Nephron progenitor cell (in vitro differentiated cells): ENCODE measurements around the gene ELF3.

Experiments
- DNase-seq: peaks from one replicate; pipeline ENCODE4 v3.0.0; 2021
- H3K27ac Mint-ChIP-seq: 2 replicates; pipeline ENCODE4 v1.8.0; 2021; ENCODE audit warnings: mild to moderate bottlenecking, moderate library complexity, mixed read lengths
- H3K27me3 Mint-ChIP-seq: 2 replicates; pipeline ENCODE4 v1.8.0; 2021; ENCODE audit warnings: mild to moderate bottlenecking, low read depth, mixed read lengths; ENCODE audit not compliant: poor library complexity
- H3K36me3 Mint-ChIP-seq: 2 replicates; pipeline ENCODE4 v1.8.0; 2021; ENCODE audit warnings: low read depth, mixed read lengths
- H3K4me1 Mint-ChIP-seq: 2 replicates; pipeline ENCODE4 v1.8.0; 2021; ENCODE audit warnings: mixed read lengths
- H3K4me3 Mint-ChIP-seq: 2 replicates; pipeline ENCODE4 v1.8.0; 2021; ENCODE audit warnings: mild to moderate bottlenecking, moderate library complexity, mixed read lengths
- H3K9me3 Mint-ChIP-seq: 2 replicates; pipeline ENCODE4 v1.8.0; 2021; ENCODE audit warnings: mild to moderate bottlenecking, moderate library complexity, mixed read lengths
- CTCF ChIP-seq: fragments of 200-600 bp; sonication (generic); IDR thresholded peaks from 2 replicates; pipeline ENCODE4 v1.5.0; 2021; ENCODE audit warnings: antibody characterized with exemption

Gene ELF3

GRCh38 chr1:202029727-202030126 is 19.3 kb downstream of the ELF3 start:
- peak overlapping the region; percentile 20 for H3K27ac Mint-ChIP-seq
- H3K36me3 Mint-ChIP-seq: no peaks in the 10 kb centered on the region
- no peak overlapping the region for H3K4me3 Mint-ChIP-seq
- peaks cover 15% of the 10 kb centered on the region for H3K4me1 Mint-ChIP-seq
- TF ChIP-seq CTCF: no peak
- peaks cover 15% of the 10 kb centered on the region for H3K27me3 Mint-ChIP-seq
- DNase-seq: no peak
- H3K9me3 Mint-ChIP-seq: peaks cover 4% of the 10 kb centered on the region

- H3K27me3 Mint-ChIP-seq: peaks cover 11% of the 10 kb centered on the region
- H3K36me3 Mint-ChIP-seq: no peaks in the 10 kb centered on the region
- no peak overlapping the region for H3K4me3 Mint-ChIP-seq
- H3K4me1 Mint-ChIP-seq: peaks cover 21% of the 10 kb centered on the region
- DNase-seq: no peak
- TF ChIP-seq CTCF: no peak
- H3K9me3 Mint-ChIP-seq: peaks cover 4% of the 10 kb centered on the region
- peak overlapping the region; percentile 52 for H3K27ac Mint-ChIP-seq
These were observed 21.4 kb downstream of the ELF3 start for GRCh38 chr1:202031796-202032195.

GRCh38 chr1:202034149-202034682 is 23.8 kb downstream of the ELF3 start:
- Mint-ChIP-seq H3K4me1 (peaks cover 20% of the 10 kb centered on the region), H3K27ac (no peak overlapping the region), H3K36me3 (no peaks in the 10 kb centered on the region), H3K27me3 (peaks cover 10% of the 10 kb centered on the region), H3K9me3 (no peaks in the 10 kb centered on the region), H3K4me3 (no peak overlapping the region)
- no peak for DNase-seq
- no peak for TF ChIP-seq CTCF

- Mint-ChIP-seq H3K9me3 (peaks cover 3% of the 10 kb centered on the region), H3K4me3 (no peak overlapping the region), H3K4me1 (peaks cover 14% of the 10 kb centered on the region), H3K27ac (no peak overlapping the region), H3K36me3 (no peaks in the 10 kb centered on the region), H3K27me3 (peaks cover 10% of the 10 kb centered on the region)
- peak; percentile 55 for DNase-seq
- TF ChIP-seq CTCF: no peak
These were observed 24.5 kb downstream of the ELF3 start for GRCh38 chr1:202034683-202035462.

GRCh38 chr1:202036595-202037387 is 26.4 kb downstream of the ELF3 start:
- no peak for TF ChIP-seq CTCF
- Mint-ChIP-seq H3K4me3 (no peak overlapping the region), H3K27me3 (peaks cover 6% of the 10 kb centered on the region), H3K36me3 (no peaks in the 10 kb centered on the region), H3K9me3 (peaks cover 3% of the 10 kb centered on the region), H3K27ac (no peak overlapping the region), H3K4me1 (peaks cover 11% of the 10 kb centered on the region)
- no peak for DNase-seq
